Activated CD4-positive, CD25-positive, alpha-beta regulatory T cell treated with anti-CD3 and anti-CD28 coated beads, Interleukin-2, amount 50 U/mL, for 16 hours (primary cell): ENCODE results near the gene FAM184A.
"Not testable (repeated sequence)": the region's sequence is repeated elsewhere in the genome, so short reads cannot be mapped to it uniquely, and the experiment has no call there.

Source experiments
- DNase-seq: peaks from one replicate; pipeline ENCODE4 v3.0.0-alpha.2; 2020; ENCODE audit warnings: low read depth, low spot score

Gene FAM184A

DNA sequence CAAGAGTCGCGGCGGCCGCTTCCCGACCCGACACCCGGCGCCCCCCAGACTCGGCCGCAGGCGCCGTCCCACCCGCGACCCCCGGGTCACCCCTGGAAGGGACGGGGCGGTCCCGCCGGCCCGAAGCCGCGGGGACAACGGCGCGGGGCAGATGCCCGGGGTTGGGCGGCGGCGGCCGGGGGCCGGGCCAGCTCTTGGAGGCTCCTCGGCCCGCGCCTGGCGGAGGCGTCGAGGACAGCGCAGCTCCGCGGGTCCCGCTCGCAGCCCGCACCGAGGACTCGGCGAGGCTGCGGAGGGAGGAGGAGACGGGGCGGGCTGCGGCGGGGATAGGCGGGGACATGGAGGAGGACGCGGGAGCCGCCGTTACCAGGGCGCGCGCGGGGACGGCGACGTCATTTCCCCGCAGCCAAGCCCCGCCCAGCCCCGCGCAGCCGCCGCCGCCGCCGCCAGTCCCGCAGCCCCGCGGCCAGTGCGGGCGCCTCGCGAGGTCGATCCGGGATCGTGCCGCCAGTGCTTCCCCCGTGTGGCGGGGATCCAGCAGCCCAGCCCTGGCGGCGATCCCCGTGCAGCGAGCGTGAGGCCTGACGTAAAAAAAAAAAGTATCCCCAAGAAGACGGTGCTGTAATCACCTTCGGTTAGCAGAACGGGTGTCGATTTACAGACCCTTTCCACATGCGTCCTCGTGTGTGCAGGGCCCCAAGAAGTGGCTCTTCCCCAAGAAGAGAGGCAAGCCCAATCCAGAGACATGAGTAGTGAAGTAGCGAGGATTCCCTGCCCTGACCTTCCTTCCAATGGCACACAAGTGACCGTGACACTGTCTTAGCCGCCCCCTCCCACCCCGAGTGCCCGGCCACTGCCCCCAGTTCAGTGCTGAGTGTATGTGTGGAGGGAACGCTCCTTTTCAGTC is at the start of gene FAM184A:
FAM184A (minus strand) TSS at position 289 of the 907 bp plus-strand sequence. CDS start 365 bp downstream, outside the sequence.
- peak; percentile 40 for DNase-seq

DNA sequence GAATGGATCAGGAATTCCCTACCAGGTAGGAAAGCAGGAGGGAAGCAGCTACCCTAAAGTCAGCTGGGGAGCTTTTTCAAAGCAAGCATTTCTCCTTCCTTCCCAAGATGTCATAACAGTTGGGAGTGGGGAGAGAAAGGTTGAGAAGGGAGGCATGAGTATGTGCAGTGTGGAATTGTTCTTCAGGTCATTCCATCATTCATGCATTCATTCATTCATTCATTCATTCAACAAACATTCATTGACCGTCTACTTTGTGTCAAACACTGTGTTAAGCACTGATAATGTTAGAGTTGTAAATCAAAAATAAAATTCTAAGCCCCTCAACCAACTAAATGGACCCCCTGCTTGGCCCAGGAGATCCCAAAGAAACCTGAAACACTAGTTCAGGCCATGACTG is 49.2 kb upstream of the FAM184A start:
- DNase-seq, result no peak

DNA sequence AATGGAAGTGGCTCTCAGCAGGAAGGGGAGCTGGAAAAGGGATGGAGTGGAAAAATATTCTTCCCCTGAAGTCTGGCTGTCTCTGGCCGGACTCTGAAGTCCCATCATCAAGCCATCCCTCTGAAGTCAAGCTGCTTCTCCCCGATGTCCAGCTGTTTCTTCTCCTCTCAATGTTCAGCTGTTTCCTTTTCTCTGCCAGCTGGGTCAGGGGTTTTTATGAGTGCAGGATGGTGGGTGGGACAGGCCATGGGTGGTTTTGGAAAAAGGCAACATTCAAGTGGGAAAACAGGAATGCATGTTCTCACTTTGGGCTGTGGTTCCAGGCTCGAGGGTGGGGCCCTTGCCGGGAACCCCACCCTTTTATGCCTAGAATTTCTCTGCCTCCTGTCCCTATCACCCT is 48.4 kb upstream of the FAM184A start:
- no peak for DNase-seq

DNA sequence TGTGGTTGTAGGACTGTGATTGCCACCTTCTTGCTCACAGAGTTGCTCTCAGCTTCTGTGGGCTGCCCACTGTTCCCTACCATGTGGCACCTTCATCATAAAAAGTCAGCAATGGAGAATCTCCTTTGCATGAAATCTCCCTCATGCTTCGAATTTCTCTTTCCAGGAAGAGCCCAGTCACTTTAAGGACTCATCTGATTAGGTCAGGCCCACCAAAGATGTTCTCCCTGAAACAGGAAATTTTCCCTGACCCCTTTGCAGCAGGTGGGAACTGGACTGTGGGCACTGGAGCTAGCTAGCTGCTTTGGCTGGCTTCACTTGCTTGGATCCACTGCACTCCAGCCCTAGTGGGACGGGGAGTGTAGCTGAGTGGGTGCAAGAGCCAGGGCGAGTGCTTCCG is 47.7 kb upstream of the FAM184A start:
- DNase-seq, result no peak

GRCh38 chr6:119125576-119125975 is 47.1 kb upstream of the FAM184A start:
- DNase-seq, result no peak

DNA sequence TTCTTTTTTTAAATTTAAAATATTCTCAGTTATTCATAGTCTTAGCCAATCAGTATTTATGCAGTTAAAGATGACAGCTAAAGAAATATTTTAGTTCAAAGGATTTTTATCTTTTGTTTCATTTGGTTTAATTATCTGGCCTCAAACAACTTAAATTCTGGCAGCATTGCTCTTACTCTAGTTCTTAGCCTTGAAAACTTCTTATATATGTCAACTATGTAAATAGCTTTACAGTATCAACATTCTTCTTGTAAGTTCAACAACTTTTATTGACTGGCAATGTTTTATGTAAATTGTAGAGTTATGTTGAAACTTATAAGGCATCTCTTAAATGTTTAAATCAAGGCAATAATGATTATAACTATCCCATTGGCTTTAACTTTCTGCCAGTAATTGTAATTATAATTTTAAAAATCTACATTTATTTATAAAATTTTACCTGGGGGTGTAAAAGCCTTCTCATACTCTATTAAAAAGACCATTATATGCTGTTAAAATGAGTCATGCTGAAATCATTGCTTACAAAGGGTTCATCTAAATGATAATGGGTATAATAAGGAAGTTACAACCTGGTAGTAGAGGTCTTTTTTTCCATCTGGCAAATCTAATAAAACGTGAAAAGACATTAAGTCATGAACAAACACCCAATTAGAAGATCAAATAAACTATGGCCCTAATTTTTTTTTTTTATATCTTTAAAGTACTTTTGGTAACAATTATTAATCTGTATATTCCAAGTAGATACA is 45.8 kb upstream of the FAM184A start:
- DNase-seq, result no peak

DNA sequence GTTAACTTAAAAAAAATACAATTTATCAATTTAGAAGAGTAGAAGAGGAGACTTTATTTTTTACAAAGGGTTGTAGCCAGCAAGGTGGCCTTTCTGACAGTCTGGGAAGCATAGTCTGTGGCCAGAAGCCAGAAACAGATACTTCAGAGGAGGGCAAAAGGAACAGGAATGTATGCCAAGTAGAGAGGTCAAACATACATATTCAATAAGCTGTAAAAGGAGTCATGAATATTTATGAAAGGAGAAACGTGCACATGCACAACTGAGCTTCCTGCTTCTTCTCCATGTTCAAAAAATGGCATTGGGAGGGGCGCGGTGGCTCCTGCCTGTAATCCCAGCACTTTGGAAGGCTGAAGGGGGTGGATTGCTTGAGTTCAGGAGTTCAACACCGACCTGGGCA is 43.9 kb upstream of the FAM184A start:
- DNase-seq, result no peak

DNA sequence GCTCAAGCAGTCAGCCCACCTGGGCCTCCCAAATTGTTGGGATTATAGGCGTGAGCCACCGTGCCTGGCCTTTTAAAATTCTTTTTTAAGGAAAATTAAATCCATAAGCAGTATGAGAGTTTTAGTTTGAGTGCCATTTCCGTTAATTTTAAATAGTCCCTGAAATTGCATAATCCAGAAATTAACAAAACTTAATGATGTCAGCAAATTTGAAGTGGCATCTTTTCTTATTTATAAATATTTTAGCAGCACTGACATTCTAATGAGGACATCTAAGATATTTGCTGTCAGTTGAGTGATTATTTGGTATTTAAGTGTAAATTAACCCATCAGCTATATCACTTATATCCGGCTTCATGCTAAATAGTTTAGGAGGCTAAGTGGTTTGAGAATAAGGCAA is 42.9 kb upstream of the FAM184A start:
- DNase-seq, result no peak

GRCh38 chr6:119119989-119120388 is 41.5 kb upstream of the FAM184A start:
- DNase-seq, result no peak

GRCh38 chr6:119119062-119119461 is 40.6 kb upstream of the FAM184A start:
- not testable (repeated sequence) for DNase-seq

GRCh38 chr6:119116712-119117281 is 38.3 kb upstream of the FAM184A start:
- no peak for DNase-seq

- DNase-seq, result no peak
Observed at GRCh38 chr6:119113961-119114360, 35.5 kb upstream of the FAM184A start.

- DNase-seq, result no peak
Observed at GRCh38 chr6:119112812-119113530, 34.5 kb upstream of the FAM184A start.

DNA sequence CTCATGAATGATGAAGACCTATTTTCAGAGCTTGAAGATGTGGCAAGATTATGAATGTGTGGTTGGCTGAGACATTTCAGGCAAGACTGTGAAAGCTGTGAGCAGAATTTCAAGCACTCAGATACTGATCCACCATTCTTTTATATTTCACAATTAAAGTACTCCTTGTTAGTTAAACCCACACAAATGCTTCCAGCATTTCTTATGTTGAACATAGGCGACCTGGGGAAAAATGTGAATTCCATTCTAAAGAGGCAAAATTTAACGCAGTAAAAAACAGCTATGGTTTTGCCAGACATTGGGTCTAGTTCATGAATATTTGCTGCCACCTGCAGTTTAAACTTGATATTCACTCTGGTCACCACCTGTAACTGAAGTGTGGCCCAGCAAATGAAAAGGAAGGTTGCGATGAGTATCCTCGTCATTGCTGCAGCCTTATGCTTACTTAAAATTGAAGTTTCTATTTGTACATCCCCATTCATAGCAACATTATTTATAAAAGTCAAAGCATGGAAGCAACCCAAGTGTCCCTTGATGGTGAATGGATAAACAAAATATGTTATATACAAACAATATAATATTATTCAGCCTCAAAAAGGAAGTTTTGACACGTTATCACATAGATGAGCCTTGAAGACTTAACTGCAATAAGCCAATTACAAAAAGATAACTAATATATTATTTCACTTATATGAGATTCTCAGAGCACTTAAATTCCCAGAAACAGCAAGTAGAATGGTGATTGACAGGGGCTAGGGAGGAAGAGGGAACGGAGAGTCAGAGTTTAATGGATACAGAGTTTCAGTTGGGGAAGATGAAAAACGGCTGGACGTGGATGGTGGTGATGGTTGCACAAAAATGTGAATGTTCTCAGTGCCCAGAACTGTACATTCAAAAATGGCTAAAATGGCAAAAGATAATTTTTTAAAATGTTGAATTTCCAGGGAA is 32.4 kb upstream of the FAM184A start:
- peak; percentile 7 for DNase-seq

DNA sequence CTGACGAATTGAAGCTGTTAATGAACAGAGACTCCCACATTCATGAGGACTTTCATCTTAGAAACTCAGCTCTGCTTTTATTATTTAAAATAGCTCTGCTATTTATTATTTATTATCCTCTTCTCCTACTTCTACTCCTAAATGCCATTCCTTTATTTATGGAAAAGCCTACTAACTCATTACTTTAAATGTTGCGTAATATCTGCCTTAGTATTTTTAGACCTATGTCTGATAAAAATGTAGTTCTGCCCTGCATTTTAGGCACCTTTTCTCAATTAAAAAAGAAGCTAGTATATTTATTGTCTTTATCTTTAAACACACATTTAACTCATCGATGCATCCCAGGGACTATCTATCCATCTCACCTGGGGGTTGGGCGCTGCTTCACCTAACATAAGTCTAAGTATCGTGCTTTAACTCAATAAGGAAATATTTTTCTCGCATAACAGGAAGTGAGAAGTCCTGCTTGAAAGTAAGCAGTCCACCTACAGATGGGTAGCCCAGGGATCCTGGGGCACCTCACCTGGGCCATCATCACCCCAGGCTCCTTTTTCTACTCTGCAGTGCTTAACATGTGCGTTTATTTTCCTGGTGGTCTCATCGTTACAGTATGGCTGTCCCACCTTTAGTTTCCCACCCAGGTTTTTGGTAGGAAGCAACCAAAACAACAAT is 31.3 kb upstream of the FAM184A start:
- DNase-seq, result no peak

GRCh38 chr6:119108076-119108475 is 29.6 kb upstream of the FAM184A start:
- no peak for DNase-seq

DNA sequence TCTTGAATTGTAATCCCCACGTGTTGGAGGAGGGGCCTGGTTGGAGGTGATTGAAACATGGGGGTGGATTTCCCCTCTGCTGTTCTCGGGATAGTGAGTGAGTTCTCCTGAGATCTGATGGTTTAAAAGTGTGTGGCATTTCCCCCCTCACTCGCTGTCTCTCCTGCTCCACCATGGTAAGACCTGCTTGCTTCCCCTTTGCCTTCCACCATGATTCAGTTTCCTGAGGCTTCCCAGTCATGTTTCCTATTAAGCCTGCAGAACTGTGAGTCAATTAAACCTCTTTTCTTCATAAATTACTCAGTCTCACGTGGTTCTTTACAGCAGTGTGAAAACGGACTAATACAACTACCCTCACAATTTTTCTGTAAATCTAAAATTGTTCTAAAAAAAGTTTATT is 26.8 kb upstream of the FAM184A start:
- no peak for DNase-seq

GRCh38 chr6:119102901-119103300 is 24.4 kb upstream of the FAM184A start:
- no peak for DNase-seq

DNA sequence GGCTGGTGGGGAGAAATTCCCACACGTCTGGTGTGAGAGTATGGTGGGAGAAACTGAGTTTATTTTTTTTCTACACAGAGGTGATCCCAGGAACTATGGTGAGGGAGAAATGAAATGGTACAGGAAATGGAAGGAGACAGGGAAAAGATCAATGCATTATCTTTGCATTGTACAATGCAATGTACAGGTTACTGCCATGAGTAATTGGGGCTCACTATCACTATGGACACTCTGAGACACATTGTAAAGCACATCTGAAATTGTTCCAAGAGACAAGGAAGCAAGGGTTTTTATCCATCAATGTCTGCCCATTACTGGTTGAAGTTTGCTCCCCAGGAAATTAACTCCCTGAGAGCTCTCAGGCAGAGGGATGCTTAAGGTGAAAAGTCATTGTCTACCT is 21.7 kb upstream of the FAM184A start:
- DNase-seq, result no peak

DNA sequence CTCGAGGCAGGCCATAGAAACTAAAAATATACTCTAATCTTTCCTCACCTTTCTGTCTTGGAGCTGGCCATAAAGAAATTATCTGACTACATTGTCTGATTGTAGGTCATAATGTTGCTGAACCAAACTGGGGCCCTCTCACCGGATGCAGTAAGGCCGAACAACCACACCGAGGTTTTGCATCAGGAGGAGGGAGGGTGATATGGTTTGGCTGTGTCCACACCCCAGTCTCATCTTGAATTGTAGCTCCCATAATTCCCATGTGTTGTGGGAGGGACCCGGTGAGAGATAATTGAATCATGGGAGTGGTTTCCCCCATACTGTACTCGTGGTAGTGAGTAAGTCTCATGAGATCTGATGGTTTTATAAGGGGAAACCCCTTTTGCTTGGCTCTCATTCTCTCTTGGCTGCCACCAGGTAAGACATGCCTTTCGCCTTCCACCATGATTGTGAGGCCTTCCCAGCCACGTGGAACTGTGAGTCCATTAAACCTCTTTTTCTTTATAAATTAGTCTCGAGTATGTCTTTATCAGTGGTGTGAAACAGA is 19.4 kb upstream of the FAM184A start:
- not testable (repeated sequence) for DNase-seq
